Iris pigment epithelial cell (primary cell): ENCODE measurements around the gene FADS3.

Experiments
- DNase-seq: peaks from one replicate; pipeline ENCODE4 v3.0.0-alpha.2; 2011; ENCODE audit warnings: low read depth

Gene FADS3

GRCh38 chr11:61913699-61914395 is 22.5 kb upstream of the FADS3 start:
- no peak for DNase-seq

GRCh38 chr11:61912991-61913698 is 21.8 kb upstream of the FADS3 start:
- DNase-seq, result no peak

GRCh38 chr11:61912530-61912898 is 21.2 kb upstream of the FADS3 start:
- DNase-seq, result no peak

- DNase-seq, result no peak
These were observed 20.6 kb upstream of the FADS3 start for GRCh38 chr11:61911701-61912529.

GRCh38 chr11:61911128-61911700 is 19.9 kb upstream of the FADS3 start:
- no peak for DNase-seq

GRCh38 chr11:61910187-61911127 is 19.1 kb upstream of the FADS3 start:
- DNase-seq, result peak; percentile 10

- no peak for DNase-seq
These were observed 17.5 kb upstream of the FADS3 start for GRCh38 chr11:61908730-61909316.

- DNase-seq, result no peak
These were observed 16.8 kb upstream of the FADS3 start for GRCh38 chr11:61907871-61908729.

GRCh38 chr11:61907282-61907681 is 15.9 kb upstream of the FADS3 start:
- no peak for DNase-seq

- no peak for DNase-seq
These were observed 15.2 kb upstream of the FADS3 start for GRCh38 chr11:61906522-61906909.

GRCh38 chr11:61905801-61906521 is 14.6 kb upstream of the FADS3 start:
- no peak for DNase-seq

GRCh38 chr11:61905067-61905696 is 13.8 kb upstream of the FADS3 start:
- DNase-seq, result no peak

GRCh38 chr11:61904539-61905048 is 13.2 kb upstream of the FADS3 start:
- no peak for DNase-seq

GRCh38 chr11:61903845-61904244 is 12.5 kb upstream of the FADS3 start:
- no peak for DNase-seq

GRCh38 chr11:61902313-61902712 is 11.0 kb upstream of the FADS3 start:
- DNase-seq, result no peak

- no peak for DNase-seq
These were observed 10.1 kb upstream of the FADS3 start for GRCh38 chr11:61901397-61901796.

- no peak for DNase-seq
These were observed 8.9 kb upstream of the FADS3 start for GRCh38 chr11:61900251-61900650.

GRCh38 chr11:61899146-61899841 is 7.9 kb upstream of the FADS3 start:
- peak; percentile 58 for DNase-seq
